NCI-H2081 (cell line): ENCODE data around the gene CXorf49B.

Experiments used
- DNase-seq, 2 experiments: peaks; one replicate each; lab custom pipeline; 2025; lab: John Stamatoyannopoulos, UW

The CXorf49B gene

DNA sequence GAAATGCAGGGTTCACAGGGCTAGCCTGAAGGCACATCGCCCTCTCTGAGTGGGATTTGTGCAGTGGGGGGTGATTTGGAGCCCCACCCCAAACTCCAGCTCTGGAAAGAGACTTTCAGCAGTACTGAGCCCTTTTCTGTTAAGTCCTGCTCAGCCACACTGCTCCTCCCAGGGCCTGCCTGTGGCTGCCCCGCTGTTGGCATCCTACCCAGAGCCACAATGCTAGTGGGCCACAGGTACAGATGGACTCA lies 52.7 kb downstream of the CXorf49B start:
- DNase-seq = no peak
